ENCODE measurements around the gene ZNF512B.

Gene ZNF512B

DNA sequence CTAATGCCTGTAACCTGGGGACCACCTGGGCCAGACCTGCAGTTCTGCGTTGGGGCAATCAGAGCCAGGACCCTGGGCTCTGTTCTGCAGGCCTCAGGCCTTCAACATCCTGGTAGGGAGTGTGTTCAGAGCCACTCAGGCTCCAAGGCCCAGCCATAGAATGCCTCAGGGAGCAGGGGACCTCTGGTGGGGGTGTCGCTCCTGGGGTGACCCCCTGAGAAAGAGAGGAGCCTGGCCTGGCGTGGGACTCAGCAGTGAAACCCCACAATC lies 26.0 kb downstream of the ZNF512B start:
- TF ChIP-seq TCF12 (IDR thresholded peaks at IDR 0.05; ENCODE audit: low read depth) (no peak), TEAD4 (IDR thresholded peaks at IDR 0.05) (no peak), EP300 (IDR thresholded peaks at IDR 0.05; ENCODE audit: borderline replicate concordance) (no peak)

DNA sequence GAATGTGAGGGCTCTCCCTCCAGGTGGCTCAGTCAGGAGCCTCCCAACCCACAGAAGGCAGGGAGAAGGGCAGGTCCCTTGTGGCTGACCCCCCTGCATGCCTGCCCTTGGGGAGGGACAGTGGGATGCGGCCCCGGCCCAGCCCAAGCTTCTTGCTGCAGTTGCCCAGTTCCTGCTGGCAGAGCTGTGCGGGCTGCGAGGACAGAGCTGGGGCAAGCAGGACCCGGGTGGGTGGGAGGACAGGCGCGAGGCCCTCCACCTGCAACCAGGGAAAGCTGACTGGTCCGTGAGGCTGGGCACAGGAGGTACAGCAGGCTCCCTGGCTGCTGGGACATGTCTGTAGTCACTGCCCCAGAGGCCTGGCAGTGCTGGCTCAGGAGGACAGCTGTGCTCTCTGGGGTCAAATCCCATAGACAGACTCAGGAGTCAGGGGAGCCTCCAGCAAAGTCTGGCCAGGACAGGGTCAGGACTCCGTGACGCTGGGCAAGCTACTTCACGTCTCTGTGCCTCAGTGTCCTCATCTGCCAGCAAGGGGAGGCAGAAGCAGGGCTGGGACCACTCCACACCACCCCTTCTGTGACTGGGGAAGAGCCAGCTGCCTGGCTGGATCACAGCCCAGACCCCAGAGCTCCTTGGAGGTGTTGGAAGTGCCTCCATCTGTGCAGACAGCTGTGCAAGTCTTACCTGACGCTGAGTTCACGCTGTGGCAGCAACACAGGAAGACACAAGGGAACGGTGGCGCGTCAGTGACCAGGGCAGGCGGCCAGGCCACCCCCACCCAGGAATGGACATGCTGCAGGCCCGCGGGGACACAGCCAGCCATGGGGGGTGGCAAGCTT lies 26.5 kb downstream of the ZNF512B start:
- TF ChIP-seq EP300 (IDR thresholded peaks at IDR 0.05; ENCODE audit: borderline replicate concordance) (no peak), ZBTB7A (IDR thresholded peaks at IDR 0.05; ENCODE audit: low read depth) (no peak), NFIC (IDR thresholded peaks at IDR 0.05) (no peak), RAD21 (IDR thresholded peaks at IDR 0.05; ENCODE audit: low read depth) (no peak), CEBPB (IDR thresholded peaks at IDR 0.05) (no peak), TCF12 (IDR thresholded peaks at IDR 0.05; ENCODE audit: low read depth) (no peak)
- TF ChIP-seq, protein P1, sequence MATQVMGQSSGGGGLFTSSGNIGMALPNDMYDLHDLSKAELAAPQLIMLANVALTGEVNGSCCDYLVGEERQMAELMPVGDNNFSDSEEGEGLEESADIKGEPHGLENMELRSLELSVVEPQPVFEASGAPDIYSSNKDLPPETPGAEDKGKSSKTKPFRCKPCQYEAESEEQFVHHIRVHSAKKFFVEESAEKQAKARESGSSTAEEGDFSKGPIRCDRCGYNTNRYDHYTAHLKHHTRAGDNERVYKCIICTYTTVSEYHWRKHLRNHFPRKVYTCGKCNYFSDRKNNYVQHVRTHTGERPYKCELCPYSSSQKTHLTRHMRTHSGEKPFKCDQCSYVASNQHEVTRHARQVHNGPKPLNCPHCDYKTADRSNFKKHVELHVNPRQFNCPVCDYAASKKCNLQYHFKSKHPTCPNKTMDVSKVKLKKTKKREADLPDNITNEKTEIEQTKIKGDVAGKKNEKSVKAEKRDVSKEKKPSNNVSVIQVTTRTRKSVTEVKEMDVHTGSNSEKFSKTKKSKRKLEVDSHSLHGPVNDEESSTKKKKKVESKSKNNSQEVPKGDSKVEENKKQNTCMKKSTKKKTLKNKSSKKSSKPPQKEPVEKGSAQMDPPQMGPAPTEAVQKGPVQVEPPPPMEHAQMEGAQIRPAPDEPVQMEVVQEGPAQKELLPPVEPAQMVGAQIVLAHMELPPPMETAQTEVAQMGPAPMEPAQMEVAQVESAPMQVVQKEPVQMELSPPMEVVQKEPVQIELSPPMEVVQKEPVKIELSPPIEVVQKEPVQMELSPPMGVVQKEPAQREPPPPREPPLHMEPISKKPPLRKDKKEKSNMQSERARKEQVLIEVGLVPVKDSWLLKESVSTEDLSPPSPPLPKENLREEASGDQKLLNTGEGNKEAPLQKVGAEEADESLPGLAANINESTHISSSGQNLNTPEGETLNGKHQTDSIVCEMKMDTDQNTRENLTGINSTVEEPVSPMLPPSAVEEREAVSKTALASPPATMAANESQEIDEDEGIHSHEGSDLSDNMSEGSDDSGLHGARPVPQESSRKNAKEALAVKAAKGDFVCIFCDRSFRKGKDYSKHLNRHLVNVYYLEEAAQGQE (IDR thresholded peaks at IDR 0.05; ENCODE audit: low read depth): no peak
- TF ChIP-seq, protein P2, sequence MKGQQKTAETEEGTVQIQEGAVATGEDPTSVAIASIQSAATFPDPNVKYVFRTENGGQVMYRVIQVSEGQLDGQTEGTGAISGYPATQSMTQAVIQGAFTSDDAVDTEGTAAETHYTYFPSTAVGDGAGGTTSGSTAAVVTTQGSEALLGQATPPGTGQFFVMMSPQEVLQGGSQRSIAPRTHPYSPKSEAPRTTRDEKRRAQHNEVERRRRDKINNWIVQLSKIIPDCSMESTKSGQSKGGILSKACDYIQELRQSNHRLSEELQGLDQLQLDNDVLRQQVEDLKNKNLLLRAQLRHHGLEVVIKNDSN (IDR thresholded peaks at IDR 0.05): no peak

DNA sequence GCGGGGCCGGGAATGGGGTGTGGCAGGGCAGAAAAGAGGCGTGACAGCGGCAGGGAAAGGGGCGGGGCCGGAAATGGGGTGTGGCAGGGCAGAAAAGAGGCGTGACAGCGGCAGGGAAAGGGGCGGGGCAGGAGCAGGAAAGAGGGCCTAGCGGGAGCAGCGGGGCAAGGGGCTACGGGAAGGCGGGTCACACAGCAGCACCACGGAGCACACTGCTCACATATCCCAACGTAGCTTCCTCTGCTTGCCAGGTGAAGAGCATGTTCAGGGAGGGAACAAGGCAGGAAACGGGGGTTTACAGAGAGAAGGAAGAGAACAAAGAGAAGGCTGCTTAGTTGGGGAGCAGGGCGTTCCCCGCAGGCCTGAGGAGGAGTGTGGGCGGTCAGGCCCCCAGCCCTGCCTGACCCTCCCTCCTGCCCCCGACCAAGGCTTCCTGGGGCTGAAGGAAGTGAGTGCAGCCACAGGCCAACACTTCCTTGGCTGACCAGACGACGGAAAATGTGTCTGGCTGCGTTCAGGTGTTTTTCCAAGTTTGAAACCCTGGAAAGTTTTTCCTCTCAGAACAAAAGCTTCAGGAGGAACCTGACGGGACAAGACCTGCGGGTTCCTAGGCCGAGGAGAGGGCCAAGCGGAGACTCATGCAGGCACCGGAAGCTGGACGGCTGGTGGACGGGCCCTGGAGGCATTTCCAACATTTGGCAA lies 27.3 kb downstream of the ZNF512B start:
- TF ChIP-seq CREB1 (IDR thresholded peaks at IDR 0.05; ENCODE audit: low read depth) (no peak), TEAD4 (IDR thresholded peaks at IDR 0.05) (no peak), TAF1 (IDR thresholded peaks at IDR 0.05; ENCODE audit: low read depth) (no peak), EP300 (IDR thresholded peaks at IDR 0.05; ENCODE audit: borderline replicate concordance) (no peak), ZBTB7A (IDR thresholded peaks at IDR 0.05; ENCODE audit: low read depth) (0 out of 2 replicates have a peak, but pooled peaks have one; percentile 56)
- TF ChIP-seq, protein P3, sequence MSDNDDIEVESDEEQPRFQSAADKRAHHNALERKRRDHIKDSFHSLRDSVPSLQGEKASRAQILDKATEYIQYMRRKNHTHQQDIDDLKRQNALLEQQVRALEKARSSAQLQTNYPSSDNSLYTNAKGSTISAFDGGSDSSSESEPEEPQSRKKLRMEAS (IDR thresholded peaks at IDR 0.05): 0 out of 2 replicates have a peak, but pooled peaks have one; percentile 16

DNA sequence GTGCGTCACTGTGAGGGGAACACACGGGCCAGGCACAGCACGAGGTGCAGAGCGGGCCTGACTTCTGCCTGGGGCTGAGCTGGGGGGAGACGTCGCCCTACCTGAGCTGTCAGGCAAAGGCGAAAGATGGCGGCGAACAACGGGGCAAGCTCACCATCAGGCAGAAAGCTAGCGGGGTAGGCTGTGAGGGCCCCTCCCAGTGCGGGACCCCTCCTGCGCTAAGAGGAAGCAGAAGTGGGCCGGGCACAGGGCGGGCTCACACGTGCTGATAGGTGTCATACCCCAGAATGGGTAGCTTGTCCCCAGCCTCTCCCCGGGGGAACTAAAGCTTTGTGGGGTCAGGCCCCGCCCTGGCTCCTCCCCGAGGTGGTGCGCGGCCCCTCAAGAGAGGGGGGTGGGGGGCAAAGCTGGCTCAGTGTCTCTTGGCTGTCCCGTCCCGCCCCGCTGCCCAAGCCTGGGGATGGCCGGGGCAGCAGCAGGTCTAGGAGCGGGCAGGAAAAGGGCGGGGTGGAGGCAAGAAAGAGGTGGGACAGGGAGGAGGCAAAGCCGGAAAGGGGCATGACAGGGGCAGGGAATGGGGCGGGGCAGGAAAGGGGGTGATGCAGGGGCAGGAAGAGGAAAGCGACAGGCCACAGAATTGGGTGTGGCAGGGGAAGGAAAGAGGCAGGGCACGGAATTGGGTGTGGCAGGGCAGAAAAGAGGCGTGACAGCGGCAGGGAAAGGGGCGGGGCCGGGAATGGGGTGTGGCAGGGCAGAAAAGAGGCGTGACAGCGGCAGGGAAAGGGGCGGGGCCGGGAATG lies 28.2 kb downstream of the ZNF512B start:
- 0 out of 2 replicates have a peak, but pooled peaks have one; percentile 15 for TF ChIP-seq NFIC (IDR thresholded peaks at IDR 0.05)
- TF ChIP-seq, protein P2 (IDR thresholded peaks at IDR 0.05): no peak
- TF ChIP-seq, protein P3 (IDR thresholded peaks at IDR 0.05): peak; percentile 19; the same call in 1 of the 2 replicates

DNA sequence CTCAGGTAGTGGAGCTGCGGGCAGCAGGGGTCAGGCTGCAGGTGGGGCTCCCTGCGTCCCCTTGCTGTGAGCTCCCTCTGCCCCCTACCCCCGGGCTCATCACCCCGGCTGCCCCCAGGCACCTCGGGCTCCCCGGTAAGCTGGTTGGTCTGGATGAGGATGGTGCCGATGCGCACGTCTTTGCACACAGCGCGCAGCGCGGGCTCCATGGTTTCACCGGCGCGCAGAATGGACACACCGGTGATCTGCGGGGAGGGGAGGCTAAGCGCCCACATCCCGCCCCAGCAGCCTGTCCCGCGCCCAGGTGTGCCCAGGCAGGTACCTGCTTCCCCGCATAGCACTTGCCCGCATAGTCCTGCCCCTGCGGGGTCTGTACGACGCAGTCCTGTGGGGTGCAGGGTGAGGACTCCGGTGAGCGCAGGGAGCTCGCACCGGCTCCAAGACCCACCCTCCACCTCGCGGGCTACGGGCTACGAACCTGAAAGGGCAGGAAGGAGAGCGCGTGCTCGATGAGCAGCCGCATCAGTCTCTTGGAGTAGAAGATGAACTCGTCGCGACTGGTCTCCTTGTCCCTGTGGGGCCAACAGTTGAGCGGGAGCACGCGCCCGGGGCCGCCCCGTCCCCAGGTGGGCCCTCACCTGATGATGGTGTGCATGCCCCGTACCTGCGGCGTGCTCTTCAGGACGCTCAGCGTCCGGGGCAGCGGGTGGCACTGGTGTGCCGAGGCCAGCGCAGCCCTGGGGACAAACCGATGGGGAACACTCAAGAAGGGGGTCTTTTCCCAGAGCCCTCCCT lies 29.1 kb downstream of the ZNF512B start:
- TF ChIP-seq EP300 (IDR thresholded peaks at IDR 0.05; ENCODE audit: borderline replicate concordance) (no peak), TAF1 (IDR thresholded peaks at IDR 0.05; ENCODE audit: low read depth) (no peak), FOXM1 (IDR thresholded peaks at IDR 0.05; ENCODE audit: borderline replicate concordance, low read depth) (no peak), NFIC (IDR thresholded peaks at IDR 0.05) (no peak)

DNA sequence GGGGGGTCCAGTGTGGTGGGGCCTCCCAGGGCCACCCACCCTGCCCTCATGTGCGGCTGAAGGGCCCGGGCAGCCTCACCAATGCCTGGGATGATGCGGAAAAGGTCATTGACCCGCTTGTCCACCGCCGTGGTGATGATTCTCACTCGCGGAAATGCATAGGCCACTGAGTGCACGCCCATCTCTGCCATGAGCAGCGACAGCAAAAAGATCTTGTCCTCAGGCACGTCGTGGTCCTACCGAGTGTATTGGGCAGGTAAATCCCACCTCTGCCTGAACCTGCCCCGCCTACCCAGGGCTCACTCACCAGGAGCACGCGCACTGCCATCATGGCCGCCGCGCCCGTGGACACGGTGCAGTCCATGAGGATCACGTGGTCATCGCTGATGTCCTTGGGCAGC lies 29.7 kb downstream of the ZNF512B start:
- no peak for TF ChIP-seq RAD21 (IDR thresholded peaks at IDR 0.05; ENCODE audit: low read depth)
- TF ChIP-seq NFIC (IDR thresholded peaks at IDR 0.05): no peak

DNA sequence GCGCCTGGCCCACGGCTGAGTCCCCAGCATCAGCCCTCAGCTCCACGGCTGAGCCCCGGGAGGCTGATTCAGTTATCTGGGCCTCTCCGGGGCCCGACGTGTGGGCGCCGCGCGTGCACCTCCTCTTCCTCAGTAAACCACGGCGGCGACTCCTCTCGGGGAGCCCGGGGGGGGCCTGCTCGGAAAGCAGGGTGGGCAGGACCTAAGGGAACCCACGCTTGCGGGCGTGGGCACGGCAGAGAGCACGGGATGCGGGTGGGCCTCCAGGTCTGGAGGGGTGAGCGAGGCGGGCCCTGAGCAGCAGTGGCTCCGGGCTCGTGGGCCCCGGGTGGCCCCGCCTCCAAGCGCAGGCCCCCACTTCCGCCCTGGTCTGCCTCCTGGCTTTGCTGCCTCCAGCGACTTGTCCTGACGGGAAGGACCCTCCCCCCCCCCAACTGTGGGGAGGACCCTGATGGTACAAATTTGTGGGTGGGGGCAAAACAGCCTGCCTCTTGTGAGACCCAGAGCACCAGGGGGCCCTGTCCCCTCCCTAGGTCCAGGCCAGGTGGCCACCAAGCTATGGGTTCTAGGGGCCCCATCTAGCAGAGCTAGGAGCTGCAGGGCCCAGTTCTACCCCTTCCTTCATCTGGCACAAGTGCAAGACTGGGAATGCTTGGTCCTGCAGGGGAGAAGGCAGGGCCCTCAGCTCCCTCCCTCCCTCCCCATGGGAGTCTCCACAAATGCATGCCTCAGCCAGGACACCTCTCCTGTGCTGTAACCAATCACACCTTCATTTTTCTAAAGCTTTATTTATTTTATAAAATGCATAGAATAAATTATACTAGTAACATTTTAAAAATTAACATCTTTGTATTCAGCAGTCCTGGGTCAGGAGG lies 30.4 kb downstream of the ZNF512B start:
- TF ChIP-seq CREB1 (IDR thresholded peaks at IDR 0.05; ENCODE audit: low read depth) (no peak), RAD21 (IDR thresholded peaks at IDR 0.05; ENCODE audit: low read depth) (no peak)
